ENCODE data around the gene STK39. TPM values are rescaled to one million over a fixed set of nuclear protein-coding genes. Genes with fewer than 3 reads are reported as not detected.

Gene STK39
- total and polyA plus RNA-seq, 9 of the 15 experiments (the other 6 are each of a cell fraction or from before 2014, with no cell fraction given), result 0.19 to 0.76 (median 0.51) TPM

GRCh38 chr2:167942366-167943081, 304.9 kb downstream of the STK39 start (continued):
- TF ChIP-seq MNT (conservative IDR thresholded peaks at IDR 0.05), result 0 out of 4 replicates have a peak, but pooled peaks of 1 of the 2 experiments have one; percentile 34
- TF ChIP-seq ZFX (CRISPR knock-in tag; IDR thresholded peaks at IDR 0.05), result no peak
- no peak for TF ChIP-seq GTF3C2 (IDR thresholded peaks at IDR 0.05; ENCODE audit: borderline replicate concordance, extremely low read depth, insufficient read length)
- no peak for TF ChIP-seq PBX2 (CRISPR knock-in tag; IDR thresholded peaks at IDR 0.05; ENCODE audit: low read depth)
- TF ChIP-seq PBX2 (tag; conservative IDR thresholded peaks at IDR 0.05; ENCODE audit: low read depth), result 0 out of 2 replicates have a peak, but pooled peaks have one; percentile 6

All from K562 (cell line).